Measurements from ENCODE around the gene MC2R. TPM values are rescaled to one million over a fixed set of nuclear protein-coding genes. Genes with fewer than 3 reads are reported as not detected.

MC2R gene
- total RNA-seq, 4 donors from 2014 or later, result 0.17 TPM; not detected in 3

DNA sequence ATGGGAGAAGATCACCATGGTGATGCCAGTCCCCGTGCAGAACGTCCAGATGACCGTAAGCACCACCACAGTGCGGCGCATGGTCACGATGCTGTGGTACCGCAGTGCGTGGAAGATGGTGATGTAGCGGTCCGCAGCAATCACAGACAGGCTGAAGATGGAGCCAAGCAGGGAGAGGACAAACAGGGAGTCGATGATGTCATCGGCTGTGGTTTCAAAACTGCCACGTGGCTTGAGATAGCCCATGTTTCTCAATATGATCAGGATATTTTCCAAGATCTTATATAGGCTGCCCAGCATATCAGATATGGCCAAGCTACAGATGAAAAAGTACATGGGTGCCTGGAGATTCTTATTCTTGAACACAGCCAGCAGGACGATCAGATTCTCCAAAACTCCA lies 30.3 kb downstream of the MC2R start:
- Histone ChIP-seq H3K4me1 (no peaks in the 10 kb centered on the region), H3K27ac (replicated peaks in 1 of 4) (no peak overlapping the region), H3K9me3 (no peaks in the 10 kb centered on the region), H3K4me3 (no peak overlapping the region), H3K27me3 (peaks cover 0 to 10% (median 0%) of the 10 kb centered on the region in 4 donors), H3K36me3 (no peaks in the 10 kb centered on the region)
- DNase-seq (ENCODE audit: extremely low spot score), result no peak
- WGBS, result 89% methylated on average over 14 of the region's 14 CpGs
- no peak for TF ChIP-seq EP300 (IDR thresholded peaks at IDR 0.05)
- no peak for TF ChIP-seq POLR2A (IDR thresholded peaks at IDR 0.05; ENCODE audit: low read depth)
- TF ChIP-seq POLR2AphosphoS5 (IDR thresholded peaks at IDR 0.05), result no peak
- TF ChIP-seq CTCF (IDR thresholded peaks at IDR 0.05), result no peak
- intact Hi-C loops (cut with DNase I), result no loop called here

DNA sequence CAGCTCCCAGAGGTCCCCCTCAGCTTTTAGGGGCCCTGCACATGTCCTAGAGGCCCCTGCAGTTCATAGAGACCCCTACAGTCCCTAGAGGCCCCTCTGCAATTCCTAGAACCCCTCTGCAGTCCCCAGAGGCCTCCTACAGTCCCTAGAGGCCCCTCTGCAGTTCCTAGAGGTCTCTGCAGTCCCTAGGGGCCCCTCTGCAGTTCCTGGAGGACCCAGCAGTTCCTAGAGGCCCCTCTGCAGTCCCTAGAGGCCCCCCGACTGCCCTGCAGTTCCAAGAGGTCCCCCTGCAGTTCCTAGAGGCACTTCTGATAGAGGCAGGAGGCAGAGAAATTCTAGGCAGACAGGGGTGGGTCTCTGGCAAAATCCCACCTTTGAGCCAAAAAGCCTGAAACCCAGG lies 35.4 kb downstream of the MC2R start:
- intact Hi-C loops (cut with DNase I), result no loop called here
- Histone ChIP-seq H3K27me3 (peaks cover 0 to 8% (median 0%) of the 10 kb centered on the region in 4 donors), H3K27ac (replicated peaks in 1 of 4) (no peak overlapping the region), H3K4me3 (no peak overlapping the region), H3K36me3 (no peaks in the 10 kb centered on the region), H3K4me1 (no peaks in the 10 kb centered on the region), H3K9me3 (no peaks in the 10 kb centered on the region)
- no peak for DNase-seq (ENCODE audit: extremely low spot score)
- no peak for TF ChIP-seq POLR2A (IDR thresholded peaks at IDR 0.05; ENCODE audit: low read depth)
- no peak for TF ChIP-seq EP300 (IDR thresholded peaks at IDR 0.05)
- no peak for TF ChIP-seq CTCF (IDR thresholded peaks at IDR 0.05)
- no peak for TF ChIP-seq POLR2AphosphoS5 (IDR thresholded peaks at IDR 0.05)
- WGBS, result 60% methylated on average over 1 of the region's 1 CpG

- Histone ChIP-seq H3K36me3 (no peaks in the 10 kb centered on the region), H3K4me1 (no peaks in the 10 kb centered on the region), H3K4me3 (no peak overlapping the region), H3K27ac (replicated peaks in 1 of 4) (no peak overlapping the region), H3K27me3 (peaks cover 0 to 8% (median 0%) of the 10 kb centered on the region in 4 donors), H3K9me3 (no peaks in the 10 kb centered on the region)
- intact Hi-C loops (cut with DNase I), result no loop called here
- no peak for DNase-seq (ENCODE audit: extremely low spot score)
- WGBS, result 98% methylated on average over 7 of the region's 7 CpGs
- no peak for TF ChIP-seq CTCF (IDR thresholded peaks at IDR 0.05)
- no peak for TF ChIP-seq POLR2A (IDR thresholded peaks at IDR 0.05; ENCODE audit: low read depth)
- no peak for TF ChIP-seq POLR2AphosphoS5 (IDR thresholded peaks at IDR 0.05)
- no peak for TF ChIP-seq EP300 (IDR thresholded peaks at IDR 0.05)
Observed at GRCh38 chr18:13879492-13879891, 35.8 kb downstream of the MC2R start.

- WGBS, result 84% methylated on average over 2 of the region's 2 CpGs
- TF ChIP-seq CTCF (IDR thresholded peaks at IDR 0.05), result no peak
- no peak for TF ChIP-seq POLR2A (IDR thresholded peaks at IDR 0.05; ENCODE audit: low read depth)
- no peak for TF ChIP-seq EP300 (IDR thresholded peaks at IDR 0.05)
- no peak for TF ChIP-seq POLR2AphosphoS5 (IDR thresholded peaks at IDR 0.05)
- intact Hi-C loops (cut with DNase I), result no loop called here
- Histone ChIP-seq H3K27ac (replicated peaks in 1 of 4) (no peak overlapping the region), H3K36me3 (no peaks in the 10 kb centered on the region), H3K4me3 (no peak overlapping the region), H3K4me1 (no peaks in the 10 kb centered on the region), H3K9me3 (no peaks in the 10 kb centered on the region), H3K27me3 (peaks cover 0 to 8% (median 0%) of the 10 kb centered on the region in 4 donors)
- no peak for DNase-seq (ENCODE audit: extremely low spot score)
Observed at GRCh38 chr18:13878857-13879256, 36.5 kb downstream of the MC2R start.

- Histone ChIP-seq H3K36me3 (no peaks in the 10 kb centered on the region), H3K4me1 (no peaks in the 10 kb centered on the region), H3K27me3 (peaks cover 0 to 16% (median 0%) of the 10 kb centered on the region in 4 donors), H3K9me3 (no peaks in the 10 kb centered on the region), H3K4me3 (no peak overlapping the region), H3K27ac (replicated peaks in 1 of 4) (no peak overlapping the region)
- WGBS, result 81% methylated on average over 4 of the region's 4 CpGs
- no peak for TF ChIP-seq CTCF (IDR thresholded peaks at IDR 0.05)
- intact Hi-C loops (cut with DNase I), result no loop called here
- DNase-seq (ENCODE audit: extremely low spot score), result no peak
Observed at GRCh38 chr18:13877157-13877556, 38.2 kb downstream of the MC2R start.

All from esophagus muscularis mucosa (tissue), 4 donors.